Thoracic aorta (tissue), 2 donors: ENCODE measurements around the gene PCBD1. TPM values are rescaled to one million over a fixed set of nuclear protein-coding genes. Genes with fewer than 3 reads are reported as not detected.
A peak's percentile ranks its signal among the peaks of the same experiment; 100 is the strongest.

Source experiments
- ATAC-seq: fragments of 150-250 bp; one replicate; pipeline ENCODE4 v1.8.0; 2017; ENCODE audit warnings: low read depth; ENCODE audit not compliant: insufficient number of reproducible peaks, low FRiP score
- DNase-seq: peaks from one replicate; pipeline ENCODE4 v3.0.0-alpha.2; 2020; ENCODE audit warnings: low spot score
- H3K27ac ChIP-seq, 2 donors: fragments of 200-600 bp; sonication (generic); 1 replicate in 1 of 2; 2 replicates in 1 of 2; pipeline ENCODE4 v1.5.1; 2016; ENCODE audit warnings: mild to moderate bottlenecking in 2 of 2, moderate library complexity in 2 of 2
- H3K27me3 ChIP-seq: fragments of 200-600 bp; sonication (generic); replicated peaks from 2 replicates; pipeline ENCODE4 v1.6.0; 2016; ENCODE audit warnings: mild to moderate bottlenecking; ENCODE audit not compliant: insufficient read depth
- H3K36me3 ChIP-seq: fragments of 200-600 bp; sonication (generic); one replicate; pipeline ENCODE4 v1.5.1; 2016
- H3K4me1 ChIP-seq, 2 donors: fragments of 200-600 bp; sonication (generic); 1 replicate in 1 of 2; 2 replicates in 1 of 2; pipeline versions ENCODE4 v1.5.1 to v1.6.0; 2016; ENCODE audit warnings: low read depth in 2 of 2, mild to moderate bottlenecking in 1 of 2; ENCODE audit not compliant: control insufficient read depth in 1 of 2
- H3K4me3 ChIP-seq: fragments of 200-600 bp; sonication (generic); 2 replicates; pipeline ENCODE4 v1.5.1; 2016; ENCODE audit warnings: mild to moderate bottlenecking
- H3K9me3 ChIP-seq: fragments of 200-600 bp; sonication (generic); 2 replicates; pipeline ENCODE4 v1.5.1; 2016
- CTCF ChIP-seq: fragments of 200-600 bp; sonication (generic); IDR thresholded peaks from one replicate; pipeline ENCODE4 v1.5.1; 2019; ENCODE audit warnings: antibody characterized with exemption
- total RNA-seq, 2 donors: library from RNA; depleted of rRNA; stranded (reverse); fragments of >200 nt; gene quantifications; one replicate each; pipeline versions ENCODE4 v1.1.0 to v1.2.3, GENCODE V29; 2016

PCBD1 gene
- total RNA-seq, result 10 to 100 TPM; 12.8 to 36.0 TPM

- peak; percentile 22 for DNase-seq
- H3K27ac ChIP-seq, result peak within 1 kb of the TSS; percentile 86 to 87
- H3K4me1 ChIP-seq, result peaks cover 8 to 20% of the 10 kb centered on the region in 2 donors
Observed at GRCh38 chr10:70887804-70888800, at the start of gene PCBD1. TSS of gene PCBD1 (minus strand) at chr10:70888565. CDS start at chr10:70888533, 32 bp downstream.

GRCh38 chr10:70937661-70938060 is 49.3 kb upstream of the PCBD1 start:
- Histone ChIP-seq H3K4me3 (no peak overlapping the region), H3K36me3 (no peaks in the 10 kb centered on the region), H3K9me3 (no peaks in the 10 kb centered on the region), H3K4me1 (no peaks in the 10 kb centered on the region), H3K27me3 (no peaks in the 10 kb centered on the region), H3K27ac (no peak overlapping the region)
- ATAC-seq (no peak), DNase-seq (no peak)
- TF ChIP-seq CTCF, result no peak

More at GRCh38 chr10:70887804-70888800, at the start of gene PCBD1:
- H3K36me3 ChIP-seq, result no peaks in the 10 kb centered on the region
- H3K4me3 ChIP-seq, result peak within 1 kb of the TSS; percentile 83
- H3K9me3 ChIP-seq, result no peaks in the 10 kb centered on the region
- peak; percentile 50 for ATAC-seq
- TF ChIP-seq CTCF, result no peak
- H3K27me3 ChIP-seq, result no peaks in the 10 kb centered on the region

GRCh38 chr10:70936111-70936510 is 47.7 kb upstream of the PCBD1 start:
- Histone ChIP-seq H3K36me3 (no peaks in the 10 kb centered on the region), H3K4me1 (no peaks in the 10 kb centered on the region), H3K4me3 (no peak overlapping the region), H3K27me3 (no peaks in the 10 kb centered on the region), H3K27ac (no peak overlapping the region), H3K9me3 (no peaks in the 10 kb centered on the region)
- TF ChIP-seq CTCF, result no peak
- DNase-seq (no peak), ATAC-seq (no peak)

- ATAC-seq (no peak), DNase-seq (no peak)
- Histone ChIP-seq H3K27me3 (no peaks in the 10 kb centered on the region), H3K9me3 (no peaks in the 10 kb centered on the region), H3K4me3 (no peak overlapping the region), H3K36me3 (no peaks in the 10 kb centered on the region), H3K27ac (no peak overlapping the region), H3K4me1 (no peaks in the 10 kb centered on the region)
- TF ChIP-seq CTCF, result no peak
Observed at GRCh38 chr10:70935631-70936030, 47.3 kb upstream of the PCBD1 start.

GRCh38 chr10:70935125-70935625 is 46.8 kb upstream of the PCBD1 start:
- no peak for ATAC-seq
- TF ChIP-seq CTCF, result no peak

More at GRCh38 chr10:70935125-70935625, 46.8 kb upstream of the PCBD1 start:
- Histone ChIP-seq H3K4me3 (no peak overlapping the region), H3K4me1 (no peaks in the 10 kb centered on the region), H3K36me3 (no peaks in the 10 kb centered on the region), H3K27me3 (no peaks in the 10 kb centered on the region), H3K27ac (no peak overlapping the region), H3K9me3 (no peaks in the 10 kb centered on the region)
- DNase-seq, result no peak
